Endothelial cell of hepatic sinusoid (primary cell): Measurements from ENCODE around the gene HIGD1B.

Experiments
- in situ Hi-C: cut with HindIII; loops from 2 replicates; pipeline ENCODE4 v1.10.0; 2017; ENCODE audit warnings: low sequenced_read_pairs

HIGD1B gene

GRCh38 chr17:44875761-44876160, 28.1 kb downstream of the HIGD1B start:
- in situ Hi-C loops, result loop anchor here (5.0 kb wide), 1 partner anchor 33 kb away; no protein-coding TSS in a partner anchor

GRCh38 chr17:44877121-44877520, 29.4 kb downstream of the HIGD1B start:
- in situ Hi-C loops, result loop anchor here (5.0 kb wide), 1 partner anchor 35 kb away; no protein-coding TSS in a partner anchor

DNA sequence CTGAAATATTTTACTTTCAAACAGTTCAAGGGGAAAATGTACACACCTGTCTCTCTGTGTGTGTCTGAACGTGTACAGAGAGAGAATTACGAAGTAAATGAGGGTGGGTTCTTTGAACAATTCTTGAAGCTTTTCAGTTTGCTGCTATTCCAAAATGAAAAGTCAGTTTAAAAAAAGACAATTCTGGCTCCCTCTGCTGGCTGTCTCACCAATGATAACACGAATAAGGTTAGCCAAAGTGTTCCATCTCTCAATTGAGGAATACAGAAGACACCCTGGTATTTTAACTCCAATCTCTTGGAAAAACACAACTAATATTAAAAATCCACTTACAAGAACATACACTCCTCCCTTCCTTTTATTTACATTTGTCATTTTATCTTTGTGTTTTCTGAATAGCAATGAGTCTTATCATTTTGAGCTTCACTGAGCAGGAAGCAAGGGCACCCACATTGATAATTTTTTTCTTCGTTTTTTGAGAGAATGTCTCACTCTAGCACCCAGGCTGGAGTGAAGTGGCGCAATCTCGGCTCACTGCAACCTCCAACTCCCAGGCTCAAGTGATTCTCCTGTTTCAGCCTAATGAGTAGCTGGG, 31.0 kb downstream of the HIGD1B start:
- in situ Hi-C loops, result loop anchor here (5.0 kb wide), 1 partner anchor 36 kb away; no protein-coding TSS in a partner anchor

- in situ Hi-C loops, result loop anchor here (5.0 kb wide), 1 partner anchor 37 kb away; no protein-coding TSS in a partner anchor
These were observed 31.7 kb downstream of the HIGD1B start for GRCh38 chr17:44879376-44879775.

GRCh38 chr17:44880062-44880461, 32.4 kb downstream of the HIGD1B start:
- in situ Hi-C loops, result no loop called here

- in situ Hi-C loops, result no loop called here
These were observed 33.5 kb downstream of the HIGD1B start for GRCh38 chr17:44881145-44881544.

DNA sequence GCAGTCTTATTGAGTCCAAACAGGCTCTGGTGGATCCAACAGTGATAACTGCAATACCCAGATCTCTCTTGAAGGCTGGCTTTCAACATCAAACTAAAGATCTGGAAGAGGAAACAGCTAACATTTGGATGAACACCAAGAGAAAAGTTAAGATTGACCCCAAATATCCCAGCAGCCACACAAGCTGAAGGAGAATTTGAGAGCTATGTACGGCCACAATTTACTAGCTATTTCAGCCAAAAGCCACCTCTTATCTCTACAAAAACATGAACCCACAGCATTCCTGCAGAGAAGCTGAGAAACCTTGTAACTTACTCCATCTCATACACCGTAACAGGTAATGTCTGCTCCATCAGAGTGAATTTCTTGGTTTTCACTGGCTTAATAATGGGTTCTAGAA, 37.3 kb downstream of the HIGD1B start:
- in situ Hi-C loops, result no loop called here

DNA sequence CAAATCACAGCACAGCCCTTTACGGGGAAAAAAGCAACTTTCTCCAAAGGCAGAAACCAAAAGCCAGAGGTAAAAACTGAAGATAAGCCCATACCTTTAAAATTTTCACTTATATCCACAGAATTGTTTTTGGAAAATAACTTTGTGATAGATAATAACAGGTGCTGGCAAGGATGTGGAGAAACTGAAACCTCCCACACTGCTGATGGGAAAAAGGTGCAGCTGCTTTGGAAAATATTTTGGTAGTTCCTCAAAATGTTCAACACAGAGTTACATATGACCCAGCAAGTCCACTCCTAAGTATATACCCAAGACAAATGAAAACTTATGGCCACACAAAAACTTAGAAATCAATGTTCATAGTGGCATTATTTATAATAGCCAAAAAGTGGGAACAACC, 39.3 kb downstream of the HIGD1B start:
- in situ Hi-C loops, result no loop called here

GRCh38 chr17:44887971-44888954, 40.6 kb downstream of the HIGD1B start:
- in situ Hi-C loops, result no loop called here

- in situ Hi-C loops, result no loop called here
These were observed 41.3 kb downstream of the HIGD1B start for GRCh38 chr17:44889003-44889402.

- in situ Hi-C loops, result no loop called here
These were observed 44.6 kb downstream of the HIGD1B start for GRCh38 chr17:44892250-44892649.

DNA sequence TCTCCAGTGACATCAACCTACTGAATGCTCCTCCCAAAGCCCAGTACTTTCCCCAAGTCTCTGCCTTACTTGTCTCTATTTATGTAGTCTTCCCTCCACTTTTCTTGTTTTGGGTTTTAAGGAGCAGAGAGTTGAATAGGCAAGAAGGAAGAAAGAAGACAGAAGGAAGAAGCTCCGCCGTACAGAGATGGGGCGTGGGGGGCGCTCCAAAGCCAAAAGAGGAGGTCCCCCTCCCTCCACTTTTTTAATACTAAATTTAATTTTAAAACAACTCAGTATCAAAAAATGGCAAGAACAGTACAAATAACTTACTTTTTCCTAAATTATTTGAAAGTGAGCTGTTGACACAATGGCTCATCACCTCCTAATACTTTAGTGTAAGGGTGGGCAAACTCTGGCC, 47.0 kb downstream of the HIGD1B start:
- in situ Hi-C loops, result no loop called here

DNA sequence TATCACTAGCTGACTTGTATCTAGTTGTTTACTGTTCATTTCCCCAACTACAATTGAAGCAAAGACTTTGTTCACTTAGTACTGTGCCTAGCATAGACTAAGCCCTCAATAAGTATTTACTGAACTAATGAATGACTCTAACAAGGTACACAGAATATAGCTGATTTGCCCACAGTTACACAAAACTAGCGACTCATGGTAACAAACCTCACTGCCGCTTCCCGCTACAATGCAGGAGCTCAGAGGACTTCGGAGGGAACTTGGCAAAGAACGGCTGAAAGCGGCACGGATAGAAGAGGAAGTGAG, 51.0 kb downstream of the HIGD1B start:
- in situ Hi-C loops, result no loop called here

GRCh38 chr17:44899074-44899782, 51.5 kb downstream of the HIGD1B start, which contains the start of gene EFTUD2:
EFTUD2 (minus strand) TSS chr17:44899445; CDS start chr17:44894521, 4,924 bp downstream.
- in situ Hi-C loops, result no loop called here
